Measurements from ENCODE around the gene PNPT1. TPM values are rescaled to one million over a fixed set of nuclear protein-coding genes. Genes with fewer than 3 reads are reported as not detected.

The PNPT1 gene
- polyA plus RNA-seq, 1 of the 3 experiments (the other 2 are of a cell fraction), result 11.7 TPM

- H3K79me2 ChIP-seq (ENCODE audit: insufficient read depth), result peaks cover 84% of the 10 kb centered on the region
- DNase-seq, result no peak
- H3K9me2 ChIP-seq, result no peaks in the 10 kb centered on the region
- ChIA-PET POLR2A (interaction anchor here (0.6 kb wide), 1 partner anchor 31 kb away, joined by 3 read pairs; no protein-coding TSS in a partner anchor), CTCF (no interaction called here)
- TF ChIP-seq FOXJ3 (CRISPR knock-in tag; IDR thresholded peaks at IDR 0.05) (no peak), FOXM1 (IDR thresholded peaks at IDR 0.05; ENCODE audit: low read depth) (no peak), ELF1 (IDR thresholded peaks at IDR 0.05) (no peak), PBX3 (IDR thresholded peaks at IDR 0.05) (no peak), YY1 (IDR thresholded peaks at IDR 0.05; ENCODE audit: low read depth) (no peak), GATA2 (CRISPR knock-in tag; IDR thresholded peaks at IDR 0.05) (no peak), FOSL2 (IDR thresholded peaks at IDR 0.05; ENCODE audit: borderline replicate concordance, low read depth) (no peak), EP300 (IDR thresholded peaks at IDR 0.05; ENCODE audit: borderline replicate concordance in 1 of 2, low read depth in 1 of 2, low read length in 1 of 2) (no peak), NRF1 (IDR thresholded peaks at IDR 0.05; ENCODE audit: low read depth, low read length) (no peak), SMC3 (IDR thresholded peaks at IDR 0.05; ENCODE audit: low read depth, low read length) (no peak), POLR2AphosphoS5 (IDR thresholded peaks at IDR 0.05; ENCODE audit: low read depth, low read length) (no peak), RAD21 (IDR thresholded peaks at IDR 0.05; ENCODE audit: low read length) (no peak), MXI1 (IDR thresholded peaks at IDR 0.05; ENCODE audit: low read depth, low read length) (no peak), RFX5 (IDR thresholded peaks at IDR 0.05; ENCODE audit: low read length) (no peak)
- TF ChIP-seq, protein P1, sequence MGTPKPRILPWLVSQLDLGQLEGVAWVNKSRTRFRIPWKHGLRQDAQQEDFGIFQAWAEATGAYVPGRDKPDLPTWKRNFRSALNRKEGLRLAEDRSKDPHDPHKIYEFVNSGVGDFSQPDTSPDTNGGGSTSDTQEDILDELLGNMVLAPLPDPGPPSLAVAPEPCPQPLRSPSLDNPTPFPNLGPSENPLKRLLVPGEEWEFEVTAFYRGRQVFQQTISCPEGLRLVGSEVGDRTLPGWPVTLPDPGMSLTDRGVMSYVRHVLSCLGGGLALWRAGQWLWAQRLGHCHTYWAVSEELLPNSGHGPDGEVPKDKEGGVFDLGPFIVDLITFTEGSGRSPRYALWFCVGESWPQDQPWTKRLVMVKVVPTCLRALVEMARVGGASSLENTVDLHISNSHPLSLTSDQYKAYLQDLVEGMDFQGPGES (IDR thresholded peaks at IDR 0.05; ENCODE audit: low read depth, low read length), result no peak
- TF ChIP-seq, protein P2, sequence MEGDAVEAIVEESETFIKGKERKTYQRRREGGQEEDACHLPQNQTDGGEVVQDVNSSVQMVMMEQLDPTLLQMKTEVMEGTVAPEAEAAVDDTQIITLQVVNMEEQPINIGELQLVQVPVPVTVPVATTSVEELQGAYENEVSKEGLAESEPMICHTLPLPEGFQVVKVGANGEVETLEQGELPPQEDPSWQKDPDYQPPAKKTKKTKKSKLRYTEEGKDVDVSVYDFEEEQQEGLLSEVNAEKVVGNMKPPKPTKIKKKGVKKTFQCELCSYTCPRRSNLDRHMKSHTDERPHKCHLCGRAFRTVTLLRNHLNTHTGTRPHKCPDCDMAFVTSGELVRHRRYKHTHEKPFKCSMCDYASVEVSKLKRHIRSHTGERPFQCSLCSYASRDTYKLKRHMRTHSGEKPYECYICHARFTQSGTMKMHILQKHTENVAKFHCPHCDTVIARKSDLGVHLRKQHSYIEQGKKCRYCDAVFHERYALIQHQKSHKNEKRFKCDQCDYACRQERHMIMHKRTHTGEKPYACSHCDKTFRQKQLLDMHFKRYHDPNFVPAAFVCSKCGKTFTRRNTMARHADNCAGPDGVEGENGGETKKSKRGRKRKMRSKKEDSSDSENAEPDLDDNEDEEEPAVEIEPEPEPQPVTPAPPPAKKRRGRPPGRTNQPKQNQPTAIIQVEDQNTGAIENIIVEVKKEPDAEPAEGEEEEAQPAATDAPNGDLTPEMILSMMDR (IDR thresholded peaks at IDR 0.05), result no peak
- no peak overlapping the region for H3K9ac ChIP-seq
- H3K27me3 ChIP-seq (ENCODE audit: insufficient read depth), result no peaks in the 10 kb centered on the region
- no peak overlapping the region for H3K4me3 ChIP-seq (ENCODE audit: low read depth in 2 of 2, low read length in 1 of 2)
- peaks cover 15 to 28% of the 10 kb centered on the region in 2 experiments for H3K36me3 ChIP-seq (replicated peaks in 1 of 2; ENCODE audit: control insufficient read depth in 1 of 2, insufficient read depth in 2 of 2, low read length in 1 of 2)
- no peaks in the 10 kb centered on the region; the same call in 1 of the 2 replicates for H4K20me1 ChIP-seq (ENCODE audit: insufficient read depth)
- no peak overlapping the region for H3K4me2 ChIP-seq
- no peak overlapping the region for H2AFZ ChIP-seq (ENCODE audit: low read depth)
- H3F3A ChIP-seq (replicated peaks; ENCODE audit: insufficient read depth), result peaks cover 2% of the 10 kb centered on the region
- 82% methylated on average over 8 of the region's 8 CpGs for WGBS (ENCODE audit: low lambda C conversion rate)
- H3K4me1 ChIP-seq (ENCODE audit: control insufficient read depth in 1 of 2, insufficient read depth in 2 of 2, low read depth in 1 of 2, low read length in 1 of 2), result 0 out of 4 replicates have a peak, but pooled peaks cover 0 to 3% of the 10 kb centered on the region in 2 experiments
- no peaks in the 10 kb centered on the region for H3K9me3 ChIP-seq
- H3K27ac ChIP-seq (ENCODE audit: low read depth in 2 of 2, low read length in 1 of 2), result no peak overlapping the region
Measured at GRCh38 chr2:55609193-55609794, 84.3 kb downstream of the PNPT1 start.

Measured in SK-N-SH (cell line).